WTC11 (cell line): ENCODE measurements around the gene GALNT2.

Experiments used
- ETV6 ChIP-seq: sonication (generic); formaldehyde crosslinking; IDR thresholded peaks from 2 replicates; pipeline ENCODE4 v1.8.1; 2022; ENCODE audit warnings: mild to moderate bottlenecking, missing genetic modification reagents
- GABPB1 ChIP-seq: sonication (generic); formaldehyde crosslinking; IDR thresholded peaks from 2 replicates; pipeline ENCODE4 v1.8.1; 2023; ENCODE audit warnings: mild to moderate bottlenecking, missing genetic modification reagents
- JAZF1 ChIP-seq: fragments of 250-450 bp; sonication (Bioruptor Pico); IDR thresholded peaks from 2 replicates; pipeline ENCODE4 v1.9.0; 2021; ENCODE audit warnings: moderate library complexity, mild to moderate bottlenecking, inconsistent platforms
- NR3C1 ChIP-seq: sonication (generic); formaldehyde crosslinking; conservative IDR thresholded peaks from 2 replicates; pipeline ENCODE4 v1.8.1; 2023; ENCODE audit warnings: low read depth, mild to moderate bottlenecking, missing genetic modification reagents
- TP53 ChIP-seq: sonication (generic); formaldehyde crosslinking; IDR thresholded peaks from 2 replicates; pipeline ENCODE4 v1.8.1; 2023; ENCODE audit warnings: mild to moderate bottlenecking, missing genetic modification reagents
- ZNF138 ChIP-seq: sonication (generic); formaldehyde crosslinking; conservative IDR thresholded peaks from 2 replicates; pipeline ENCODE4 v1.8.1; 2022; ENCODE audit warnings: mild to moderate bottlenecking, moderate library complexity, missing genetic modification reagents
- ZNF317 ChIP-seq: sonication (generic); formaldehyde crosslinking; IDR thresholded peaks from 2 replicates; pipeline ENCODE4 v1.8.1; 2023; ENCODE audit warnings: low read depth, mild to moderate bottlenecking, moderate library complexity, missing genetic modification reagents, borderline replicate concordance
- TF ChIP-seq, protein P1 (sequence below): sonication (generic); formaldehyde crosslinking; IDR thresholded peaks from 2 replicates; pipeline ENCODE4 v1.8.0; 2022; ENCODE audit warnings: mild to moderate bottlenecking, missing genetic modification reagents
- TF ChIP-seq, protein P2 (sequence below): fragments of 200-600 bp; IDR thresholded peaks from 2 replicates; pipeline ENCODE4 v1.8.0; 2022; ENCODE audit warnings: antibody characterized with exemption
- TF ChIP-seq, protein P3 (sequence below): sonication (generic); formaldehyde crosslinking; IDR thresholded peaks from 2 replicates; pipeline ENCODE4 v1.8.0; 2023; ENCODE audit warnings: missing genetic modification reagents
- TF ChIP-seq, protein P4 (sequence below): sonication (generic); formaldehyde crosslinking; IDR thresholded peaks from 2 replicates; pipeline ENCODE4 v1.8.1; 2023; ENCODE audit warnings: mild to moderate bottlenecking, missing genetic modification reagents

DNA sequence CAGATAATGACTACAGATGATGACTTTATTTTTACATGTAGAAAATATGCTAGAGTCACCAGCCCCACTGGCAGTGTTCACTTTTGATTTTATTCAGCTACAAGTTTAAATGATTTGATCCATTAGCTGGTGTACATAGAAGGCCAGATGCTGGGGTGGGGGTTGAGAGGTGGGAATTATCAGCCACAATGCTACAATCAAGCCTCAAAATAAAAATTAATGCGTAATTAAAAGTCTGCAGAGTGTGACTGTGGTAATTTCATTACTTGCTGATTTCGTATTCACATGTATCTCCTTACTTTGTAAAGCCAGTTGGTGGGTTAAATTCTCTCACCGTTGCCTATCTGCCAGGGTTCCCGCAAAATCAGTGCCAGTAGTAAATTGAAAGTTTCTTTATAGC lies 109.3 kb downstream of the GALNT2 start:
- TF ChIP-seq ZNF317 (CRISPR knock-in tag) (no peak), TP53 (CRISPR knock-in tag) (no peak), ETV6 (no peak), ZNF138 (CRISPR knock-in tag) (no peak), NR3C1 (CRISPR knock-in tag) (no peak), GABPB1 (CRISPR knock-in tag) (no peak), JAZF1 (CRISPR knock-in tag) (no peak)
- TF ChIP-seq, protein P1, sequence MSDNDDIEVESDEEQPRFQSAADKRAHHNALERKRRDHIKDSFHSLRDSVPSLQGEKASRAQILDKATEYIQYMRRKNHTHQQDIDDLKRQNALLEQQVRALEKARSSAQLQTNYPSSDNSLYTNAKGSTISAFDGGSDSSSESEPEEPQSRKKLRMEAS, result no peak
- TF ChIP-seq, protein P2, sequence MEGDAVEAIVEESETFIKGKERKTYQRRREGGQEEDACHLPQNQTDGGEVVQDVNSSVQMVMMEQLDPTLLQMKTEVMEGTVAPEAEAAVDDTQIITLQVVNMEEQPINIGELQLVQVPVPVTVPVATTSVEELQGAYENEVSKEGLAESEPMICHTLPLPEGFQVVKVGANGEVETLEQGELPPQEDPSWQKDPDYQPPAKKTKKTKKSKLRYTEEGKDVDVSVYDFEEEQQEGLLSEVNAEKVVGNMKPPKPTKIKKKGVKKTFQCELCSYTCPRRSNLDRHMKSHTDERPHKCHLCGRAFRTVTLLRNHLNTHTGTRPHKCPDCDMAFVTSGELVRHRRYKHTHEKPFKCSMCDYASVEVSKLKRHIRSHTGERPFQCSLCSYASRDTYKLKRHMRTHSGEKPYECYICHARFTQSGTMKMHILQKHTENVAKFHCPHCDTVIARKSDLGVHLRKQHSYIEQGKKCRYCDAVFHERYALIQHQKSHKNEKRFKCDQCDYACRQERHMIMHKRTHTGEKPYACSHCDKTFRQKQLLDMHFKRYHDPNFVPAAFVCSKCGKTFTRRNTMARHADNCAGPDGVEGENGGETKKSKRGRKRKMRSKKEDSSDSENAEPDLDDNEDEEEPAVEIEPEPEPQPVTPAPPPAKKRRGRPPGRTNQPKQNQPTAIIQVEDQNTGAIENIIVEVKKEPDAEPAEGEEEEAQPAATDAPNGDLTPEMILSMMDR, result no peak
- TF ChIP-seq, protein P3, sequence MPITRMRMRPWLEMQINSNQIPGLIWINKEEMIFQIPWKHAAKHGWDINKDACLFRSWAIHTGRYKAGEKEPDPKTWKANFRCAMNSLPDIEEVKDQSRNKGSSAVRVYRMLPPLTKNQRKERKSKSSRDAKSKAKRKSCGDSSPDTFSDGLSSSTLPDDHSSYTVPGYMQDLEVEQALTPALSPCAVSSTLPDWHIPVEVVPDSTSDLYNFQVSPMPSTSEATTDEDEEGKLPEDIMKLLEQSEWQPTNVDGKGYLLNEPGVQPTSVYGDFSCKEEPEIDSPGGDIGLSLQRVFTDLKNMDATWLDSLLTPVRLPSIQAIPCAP (CRISPR knock-in tag), result no peak
- TF ChIP-seq, protein P4, sequence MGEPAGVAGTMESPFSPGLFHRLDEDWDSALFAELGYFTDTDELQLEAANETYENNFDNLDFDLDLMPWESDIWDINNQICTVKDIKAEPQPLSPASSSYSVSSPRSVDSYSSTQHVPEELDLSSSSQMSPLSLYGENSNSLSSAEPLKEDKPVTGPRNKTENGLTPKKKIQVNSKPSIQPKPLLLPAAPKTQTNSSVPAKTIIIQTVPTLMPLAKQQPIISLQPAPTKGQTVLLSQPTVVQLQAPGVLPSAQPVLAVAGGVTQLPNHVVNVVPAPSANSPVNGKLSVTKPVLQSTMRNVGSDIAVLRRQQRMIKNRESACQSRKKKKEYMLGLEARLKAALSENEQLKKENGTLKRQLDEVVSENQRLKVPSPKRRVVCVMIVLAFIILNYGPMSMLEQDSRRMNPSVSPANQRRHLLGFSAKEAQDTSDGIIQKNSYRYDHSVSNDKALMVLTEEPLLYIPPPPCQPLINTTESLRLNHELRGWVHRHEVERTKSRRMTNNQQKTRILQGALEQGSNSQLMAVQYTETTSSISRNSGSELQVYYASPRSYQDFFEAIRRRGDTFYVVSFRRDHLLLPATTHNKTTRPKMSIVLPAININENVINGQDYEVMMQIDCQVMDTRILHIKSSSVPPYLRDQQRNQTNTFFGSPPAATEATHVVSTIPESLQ, result no peak
